HG02943 (cell line): ENCODE results near the gene FRAS1.
"Not testable (repeated sequence)": the region's sequence is repeated elsewhere in the genome, so short reads cannot be mapped to it uniquely, and the experiment has no call there.

ENCODE experiments used
- ATAC-seq: cut with Tn5 transposase; IDR thresholded peaks from one replicate; pipeline ENCODE4 v1.9.1; 2021; ENCODE audit warnings: mild to moderate bottlenecking, low read depth, moderate library complexity; ENCODE audit not compliant: unreplicated experiment

FRAS1 gene

GRCh38 chr4:78252773-78253172, 195.7 kb downstream of the FRAS1 start:
- not testable (repeated sequence) for ATAC-seq

DNA sequence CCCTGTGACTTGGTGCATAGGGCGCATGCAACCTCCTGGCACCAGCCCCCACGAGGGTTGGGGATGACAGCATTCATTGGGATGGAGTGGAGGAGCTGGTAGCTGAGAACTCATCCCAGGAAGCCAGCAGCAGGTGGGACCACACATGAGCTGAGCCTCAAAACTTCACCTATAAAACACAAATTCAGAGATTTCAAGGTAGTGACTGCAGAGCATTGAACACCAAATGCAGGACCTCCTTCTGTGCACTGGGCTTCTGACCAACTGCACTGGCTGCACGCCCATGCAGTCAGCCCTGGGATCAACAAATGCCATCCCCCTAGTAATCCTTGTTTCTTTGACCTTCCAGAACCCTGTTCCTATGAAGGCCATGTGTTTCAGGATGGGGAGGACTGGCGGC, 197.8 kb downstream of the FRAS1 start:
- no peak for ATAC-seq

DNA sequence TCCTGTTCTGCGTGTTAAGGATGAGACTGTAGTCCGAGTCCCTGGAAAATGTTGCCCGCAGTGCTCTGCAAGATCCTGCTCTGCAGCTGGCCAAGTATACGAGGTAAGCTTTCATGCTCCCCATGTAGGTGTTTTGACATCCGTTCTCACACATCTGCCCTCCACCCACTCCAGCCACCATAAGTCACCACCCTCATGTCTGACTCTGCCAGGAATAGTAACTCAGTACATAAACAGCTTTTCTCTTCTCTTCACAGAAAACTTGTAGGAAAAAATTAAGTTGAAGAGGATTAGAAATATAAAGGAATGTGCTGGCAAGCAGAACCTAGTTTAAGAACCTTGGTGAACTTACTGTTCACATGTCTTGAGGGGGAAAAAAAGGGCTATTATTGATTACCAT, 207.9 kb downstream of the FRAS1 start:
- ATAC-seq = no peak

- ATAC-seq = no peak
These were observed 210.7 kb downstream of the FRAS1 start for GRCh38 chr4:78267790-78268189.

DNA sequence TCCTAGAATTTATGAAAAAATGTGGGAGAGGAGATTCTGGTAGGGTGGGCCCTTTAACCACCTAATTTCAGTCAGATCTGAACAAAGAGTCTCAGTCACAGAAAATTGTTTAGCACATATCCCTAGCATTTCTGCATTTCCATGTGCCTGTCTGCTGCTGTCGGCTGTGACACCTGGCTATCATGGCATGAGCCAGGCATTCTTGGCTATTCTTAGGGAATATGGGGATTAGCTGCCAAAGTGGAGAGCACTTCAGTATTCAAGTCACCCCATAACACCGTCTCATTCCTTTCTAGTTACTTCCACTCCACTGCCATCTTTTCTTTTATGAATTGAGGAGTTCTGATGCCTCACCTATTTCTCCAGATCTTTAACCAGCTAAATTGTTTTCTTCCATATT, 211.5 kb downstream of the FRAS1 start:
- ATAC-seq = no peak

DNA sequence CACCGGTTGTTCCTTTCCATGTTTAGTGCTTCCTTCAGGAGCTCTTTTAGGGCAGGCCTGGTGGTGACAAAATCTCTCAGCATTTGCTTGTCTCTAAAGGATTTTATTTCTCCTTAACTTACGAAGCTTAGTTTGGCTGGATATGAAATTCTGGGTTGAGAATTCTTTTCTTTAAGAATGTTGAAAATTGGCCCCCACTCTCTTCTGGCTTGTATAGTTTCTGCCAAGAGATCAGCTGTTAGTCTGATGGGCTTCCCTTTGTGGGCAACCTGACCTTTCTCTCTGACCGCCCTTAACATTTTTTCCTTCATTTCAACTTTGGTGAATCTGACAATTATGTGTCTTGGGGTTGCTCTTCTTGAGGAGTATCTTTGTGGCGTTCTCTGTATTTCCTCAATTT, 218.3 kb downstream of the FRAS1 start:
- not testable (repeated sequence) for ATAC-seq

- no peak for ATAC-seq
These were observed 229.2 kb downstream of the FRAS1 start for GRCh38 chr4:78286281-78286680.

DNA sequence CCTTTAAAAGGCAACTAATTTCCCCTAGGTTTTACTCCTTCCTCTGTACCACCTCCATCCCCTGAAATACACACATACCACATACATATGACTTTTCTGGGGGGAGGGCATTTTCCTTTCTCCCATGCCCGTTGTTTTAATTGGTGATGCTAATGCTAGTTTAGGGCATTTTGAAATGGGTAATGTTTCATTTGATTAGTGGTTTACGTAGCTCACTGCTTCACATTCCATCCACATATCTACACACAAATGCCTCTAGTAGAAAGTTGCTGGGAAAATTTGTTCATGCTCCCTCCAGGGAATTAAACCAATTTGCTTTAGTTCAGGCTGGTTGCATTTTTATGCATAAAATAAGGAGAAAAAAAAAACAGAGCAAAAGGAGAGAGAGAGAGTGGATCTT, 231.2 kb downstream of the FRAS1 start:
- ATAC-seq = no peak

DNA sequence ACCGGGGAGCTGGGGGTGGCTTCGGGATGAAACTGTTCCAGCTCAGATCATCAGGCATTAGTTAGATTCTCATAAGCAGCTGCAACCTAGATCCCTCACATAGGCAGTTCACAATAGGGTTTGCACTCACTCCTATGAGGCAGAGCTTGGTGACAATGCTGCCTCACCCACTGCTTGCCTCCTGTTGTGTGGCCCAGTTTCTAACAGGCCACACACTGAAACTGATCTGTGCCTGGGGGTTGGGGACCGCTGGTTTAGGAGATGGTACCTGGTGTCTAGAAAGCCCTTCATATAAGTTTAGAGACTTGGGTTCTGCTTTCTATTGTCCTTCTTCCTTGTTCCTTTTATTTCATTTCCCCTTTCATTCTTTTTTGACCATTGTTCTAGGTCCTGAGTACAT, 234.2 kb downstream of the FRAS1 start:
- ATAC-seq = no peak

GRCh38 chr4:78292341-78292740, 235.2 kb downstream of the FRAS1 start:
- ATAC-seq = no peak

- no peak for ATAC-seq
These were observed 235.7 kb downstream of the FRAS1 start for GRCh38 chr4:78292856-78293255.

GRCh38 chr4:78293348-78293747, 236.2 kb downstream of the FRAS1 start:
- no peak for ATAC-seq

DNA sequence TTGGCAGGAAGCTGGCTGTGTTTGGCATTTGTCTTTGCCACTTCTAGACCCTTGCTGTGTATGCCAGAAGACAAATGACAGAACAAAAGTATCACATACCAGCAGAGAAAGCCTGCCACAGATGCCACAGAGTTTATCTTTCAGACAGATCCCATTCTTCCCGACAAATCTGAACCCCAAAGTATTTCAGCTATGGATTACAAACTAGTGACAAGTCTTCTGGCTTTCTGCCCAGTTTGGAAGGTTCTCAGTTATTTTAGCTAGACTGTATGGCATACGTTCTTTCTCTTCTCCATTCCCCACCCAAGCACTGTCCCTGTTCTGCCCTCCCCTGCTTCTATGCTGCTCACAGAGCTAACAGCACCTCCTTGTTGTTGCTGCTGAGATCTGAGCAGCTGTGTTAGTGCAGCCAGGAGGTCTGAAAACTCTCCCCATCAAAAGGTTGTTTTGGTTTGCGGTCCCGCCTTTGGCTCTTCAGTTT, 236.7 kb downstream of the FRAS1 start:
- ATAC-seq = no peak

GRCh38 chr4:78296261-78296660, 239.1 kb downstream of the FRAS1 start:
- ATAC-seq = no peak

DNA sequence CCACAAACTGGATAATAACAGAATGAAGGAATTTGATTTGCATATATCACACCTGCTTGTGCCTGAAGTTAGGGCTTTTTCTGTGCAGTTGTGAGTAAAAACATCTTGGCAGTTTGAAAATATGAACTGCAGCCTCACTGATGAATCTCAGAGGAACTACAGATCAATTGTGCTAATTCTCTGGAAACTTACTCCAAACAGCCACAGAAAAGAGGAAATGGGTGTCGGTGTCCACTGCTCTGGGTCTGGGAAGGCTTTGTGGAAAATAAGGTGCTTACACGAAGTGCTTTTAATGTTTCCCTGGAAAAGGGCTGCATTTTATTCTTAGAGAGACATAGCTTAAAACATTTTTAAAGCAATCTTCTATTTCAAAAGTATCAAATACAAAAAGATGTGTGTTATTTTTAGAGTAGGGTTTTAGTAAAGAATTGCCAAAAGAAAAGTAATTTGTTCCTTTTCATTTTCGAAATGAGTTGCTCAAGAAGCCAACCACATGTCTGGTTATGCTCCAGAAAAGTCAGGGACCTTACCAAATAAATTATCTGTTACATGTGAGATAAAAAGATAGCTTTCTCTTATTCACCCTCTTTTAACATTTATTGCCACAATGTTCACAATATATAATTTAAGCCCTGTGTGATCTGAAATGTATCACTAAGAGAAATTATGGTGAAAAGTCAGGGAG, 240.1 kb downstream of the FRAS1 start:
- peak; percentile 50 for ATAC-seq

DNA sequence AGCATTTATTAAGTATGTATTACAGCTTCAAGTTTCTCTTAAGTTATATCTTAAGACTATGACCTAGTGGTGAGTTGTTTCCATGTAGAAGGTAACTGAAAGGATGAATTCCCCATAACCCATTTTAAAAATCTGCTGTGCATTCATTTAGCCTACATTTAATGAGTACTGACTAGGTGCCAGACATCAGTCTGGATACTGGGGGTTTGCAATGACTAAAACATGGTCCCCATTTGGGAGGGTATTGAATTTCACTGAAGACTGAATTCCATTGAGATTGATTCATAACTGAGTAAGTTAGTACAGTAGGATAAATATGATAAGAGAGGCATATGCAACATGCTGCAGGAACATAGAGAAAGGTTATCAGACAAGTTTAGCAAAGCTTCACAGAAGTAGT, 241.5 kb downstream of the FRAS1 start:
- no peak for ATAC-seq

DNA sequence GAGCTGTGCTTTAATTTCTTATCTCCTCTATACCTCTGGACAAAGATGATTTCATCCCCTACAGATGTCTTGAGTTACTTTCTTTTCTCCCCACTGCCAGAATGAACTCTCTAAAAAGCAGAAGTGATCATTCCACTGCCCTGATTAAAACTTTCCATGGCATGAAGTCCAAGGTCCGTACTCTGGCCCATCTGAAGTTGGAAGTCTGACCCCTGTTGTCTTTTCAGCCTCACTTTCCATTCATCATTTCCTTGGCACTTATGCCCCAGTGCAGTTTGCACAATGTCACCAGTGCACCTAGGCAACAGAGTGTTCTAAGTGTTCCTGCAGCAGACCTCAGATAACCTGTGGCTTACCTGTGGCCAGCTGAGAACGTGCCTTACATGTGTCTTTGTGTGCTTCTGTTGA, 242.4 kb downstream of the FRAS1 start:
- ATAC-seq = no peak

DNA sequence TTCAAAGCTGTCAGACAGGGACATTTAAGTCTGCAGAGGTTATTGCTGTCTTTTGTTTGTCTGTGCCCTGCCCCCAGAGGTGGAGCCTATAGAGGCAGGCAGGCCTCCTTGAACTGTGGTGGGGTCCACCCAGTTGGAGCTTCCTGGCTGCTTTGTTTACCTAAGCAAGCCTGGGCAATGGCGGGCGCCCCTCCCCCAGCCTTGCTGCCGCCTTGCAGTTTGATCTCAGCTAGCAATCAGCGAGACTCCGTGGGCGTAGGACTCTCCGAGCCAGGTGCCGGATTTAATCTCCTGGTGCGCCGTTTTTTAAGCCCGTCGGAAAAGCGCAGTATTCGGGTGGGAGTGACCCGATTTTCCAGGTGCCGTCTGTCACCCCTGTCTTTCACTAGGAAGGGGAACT, 250.1 kb downstream of the FRAS1 start:
- ATAC-seq = not testable (repeated sequence)

DNA sequence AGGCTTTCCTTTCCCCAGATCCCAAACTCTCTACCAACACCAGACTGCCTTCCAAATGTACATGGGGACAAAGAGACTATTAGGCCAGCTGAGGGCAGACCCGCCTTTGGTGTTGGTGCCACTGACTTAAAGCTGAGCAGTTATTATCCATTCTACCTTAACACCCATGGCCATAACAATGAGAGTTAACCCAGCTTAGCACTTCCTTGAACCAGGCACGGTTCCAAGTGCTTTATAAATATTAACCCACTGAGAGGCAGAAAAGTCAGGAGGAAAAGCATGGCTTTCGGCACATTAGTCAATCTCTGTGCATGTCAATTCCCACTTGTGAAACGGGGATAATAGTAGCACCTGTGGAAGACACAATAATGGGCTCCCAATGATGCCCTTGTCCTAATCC, 251.4 kb downstream of the FRAS1 start:
- ATAC-seq = no peak

DNA sequence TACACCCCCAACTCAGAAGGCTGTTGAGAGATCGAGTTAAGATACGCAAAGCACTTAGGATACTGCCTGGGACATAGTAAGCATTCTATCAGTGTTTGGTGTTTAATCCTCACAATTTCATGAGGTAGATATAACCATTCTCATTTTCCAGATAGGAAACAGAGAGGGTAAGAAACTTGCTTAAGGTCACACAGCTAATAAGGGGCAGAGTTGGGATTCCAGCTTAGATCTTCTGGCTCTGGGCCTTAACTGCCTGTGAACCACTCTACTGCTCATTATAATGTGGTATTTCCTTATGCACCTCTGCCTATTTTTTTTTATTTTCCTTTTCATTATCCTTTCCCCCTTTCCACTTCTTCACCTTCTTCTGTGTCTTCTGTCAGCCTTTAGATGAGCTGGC, 252.2 kb downstream of the FRAS1 start:
- ATAC-seq = no peak

DNA sequence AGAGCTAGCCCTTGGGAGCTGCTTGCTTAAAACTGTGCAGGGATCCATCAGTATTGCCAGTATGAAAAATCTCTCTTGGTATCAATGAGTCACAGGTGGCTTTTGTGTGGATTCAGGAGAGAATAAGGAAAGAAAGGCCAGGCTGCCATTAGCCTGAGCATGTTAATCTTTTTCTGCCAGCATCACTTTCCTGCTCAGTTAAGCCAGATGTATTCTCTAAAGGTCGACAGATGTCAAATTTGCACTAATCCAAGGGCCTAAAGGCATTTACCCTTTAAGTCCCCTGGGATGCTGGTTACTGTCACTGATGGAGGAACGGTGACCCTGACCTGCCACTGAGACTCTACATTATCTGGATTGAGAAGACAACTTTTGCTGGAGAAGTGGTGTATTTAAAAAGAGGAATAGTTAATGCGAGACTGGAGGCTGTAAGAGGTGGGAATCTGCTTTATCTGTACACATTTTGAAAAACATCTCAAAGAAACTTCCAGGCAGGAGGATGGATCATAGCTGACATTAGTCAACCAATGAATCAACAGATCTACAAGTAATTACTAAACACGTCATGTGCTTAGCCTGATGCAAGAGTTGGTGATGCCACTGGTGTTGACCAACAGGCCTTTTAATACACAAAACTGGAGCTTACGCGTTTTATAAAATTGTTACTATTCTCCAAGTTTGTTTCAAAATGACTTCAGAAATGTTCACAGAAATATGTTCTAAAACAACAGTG, 253.1 kb downstream of the FRAS1 start:
- no peak for ATAC-seq

- ATAC-seq = no peak
These were observed 253.6 kb downstream of the FRAS1 start for GRCh38 chr4:78310740-78311115.
